Ishikawa (cell line): Measurements from ENCODE around the gene MGMT.

Experiments
- CEBPB ChIP-seq: IDR thresholded peaks from 2 replicates; pipeline ENCODE4 v1.6.1; 2012
- CREB1 ChIP-seq: IDR thresholded peaks from 2 replicates; pipeline ENCODE4 v1.6.1; 2012; ENCODE audit warnings: low read depth
- EGR1 ChIP-seq: IDR thresholded peaks from 2 replicates; pipeline ENCODE4 v1.6.1; 2012
- EP300 ChIP-seq: IDR thresholded peaks from 2 replicates; pipeline ENCODE4 v1.6.1; 2012; ENCODE audit warnings: borderline replicate concordance
- FOXM1 ChIP-seq: IDR thresholded peaks from 2 replicates; pipeline ENCODE4 v1.6.1; 2012; ENCODE audit warnings: low read depth, borderline replicate concordance
- NFIC ChIP-seq: IDR thresholded peaks from 2 replicates; pipeline ENCODE4 v1.6.1; 2012
- RAD21 ChIP-seq: IDR thresholded peaks from 2 replicates; pipeline ENCODE4 v1.6.1; 2012; ENCODE audit warnings: low read depth
- REST ChIP-seq: IDR thresholded peaks from 2 replicates; pipeline ENCODE4 v1.6.1; 2012; ENCODE audit warnings: low read depth, mild to moderate bottlenecking
- TAF1 ChIP-seq: IDR thresholded peaks from 2 replicates; pipeline ENCODE4 v1.6.1; 2012; ENCODE audit warnings: low read depth, mild to moderate bottlenecking
- TCF12 ChIP-seq: IDR thresholded peaks from 2 replicates; pipeline ENCODE4 v1.6.1; 2012; ENCODE audit warnings: low read depth
- TEAD4 ChIP-seq: IDR thresholded peaks from 2 replicates; pipeline ENCODE4 v1.6.1; 2012
- USF1 ChIP-seq: IDR thresholded peaks from 2 replicates; pipeline ENCODE4 v1.6.1; 2012
- YY1 ChIP-seq: IDR thresholded peaks from 2 replicates; pipeline ENCODE4 v1.6.1; 2012; ENCODE audit warnings: low read depth
- ZBTB7A ChIP-seq: IDR thresholded peaks from 2 replicates; pipeline ENCODE4 v1.6.1; 2012; ENCODE audit warnings: low read depth
- TF ChIP-seq, protein P1 (sequence below): IDR thresholded peaks from 2 replicates; pipeline ENCODE4 v1.6.1; 2012

Gene MGMT

GRCh38 chr10:129792141-129792540 lies 325.1 kb downstream of the MGMT start:
- TF ChIP-seq TAF1: no peak
- no peak for TF ChIP-seq USF1
- TF ChIP-seq NFIC: no peak
- TF ChIP-seq YY1: no peak
- TF ChIP-seq TEAD4: no peak
- no peak for TF ChIP-seq CREB1
- TF ChIP-seq CEBPB: no peak
- TF ChIP-seq RAD21: no peak
- TF ChIP-seq, protein P1, sequence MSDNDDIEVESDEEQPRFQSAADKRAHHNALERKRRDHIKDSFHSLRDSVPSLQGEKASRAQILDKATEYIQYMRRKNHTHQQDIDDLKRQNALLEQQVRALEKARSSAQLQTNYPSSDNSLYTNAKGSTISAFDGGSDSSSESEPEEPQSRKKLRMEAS: no peak
- TF ChIP-seq TCF12: no peak
- no peak for TF ChIP-seq EGR1
- TF ChIP-seq REST: no peak
- no peak for TF ChIP-seq FOXM1
- TF ChIP-seq ZBTB7A: no peak
- TF ChIP-seq EP300: no peak

DNA sequence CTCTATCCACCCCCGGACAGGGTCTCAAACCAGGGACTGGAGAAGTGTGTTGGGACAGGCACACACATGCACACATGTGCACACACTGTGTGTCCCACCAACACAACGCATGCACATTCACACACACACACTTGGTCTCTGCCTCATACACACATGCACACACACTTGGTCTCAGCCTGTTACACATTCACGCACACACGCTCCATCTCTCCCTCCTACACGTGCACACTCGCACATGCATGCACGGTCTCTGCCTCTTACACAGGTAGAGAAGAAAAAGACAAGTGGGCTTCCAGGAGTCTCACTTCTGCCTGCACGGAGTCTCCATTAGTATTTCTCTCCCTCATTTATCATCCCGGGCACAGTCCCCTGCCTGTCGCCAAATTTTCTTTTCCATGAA lies 325.8 kb downstream of the MGMT start:
- TF ChIP-seq RAD21 (no peak), TAF1 (no peak), CEBPB (no peak), FOXM1 (no peak), REST (no peak)
- TF ChIP-seq, protein P1: no peak

- no peak for TF ChIP-seq RAD21
- TF ChIP-seq TAF1: no peak
- no peak for TF ChIP-seq TEAD4
- no peak for TF ChIP-seq ZBTB7A
- no peak for TF ChIP-seq YY1
- TF ChIP-seq CREB1: no peak
- TF ChIP-seq USF1: no peak
- no peak for TF ChIP-seq REST
- TF ChIP-seq, protein P1: no peak
- no peak for TF ChIP-seq CEBPB
Observed at GRCh38 chr10:129793479-129793878, 326.4 kb downstream of the MGMT start.

DNA sequence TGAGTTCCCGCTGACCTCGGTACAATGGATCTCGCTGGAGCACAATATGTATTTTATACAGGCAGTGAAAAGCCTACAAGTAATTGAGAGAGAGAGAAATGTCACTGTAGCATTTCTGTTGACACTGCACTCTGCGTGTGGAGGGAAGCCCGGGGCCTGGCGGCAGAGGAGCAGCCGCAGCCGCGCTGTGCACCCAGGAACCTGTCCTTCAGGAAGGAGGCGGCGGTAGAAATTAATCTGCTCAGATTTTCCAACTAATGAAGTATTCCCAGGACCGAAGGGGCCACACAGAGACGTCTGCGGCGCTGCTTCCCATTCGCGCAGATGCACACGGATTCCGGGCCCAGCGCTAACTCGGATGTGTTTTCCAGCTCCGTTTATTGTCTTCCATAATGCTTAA lies 327.0 kb downstream of the MGMT start:
- TF ChIP-seq TEAD4 (no peak), EP300 (no peak), YY1 (no peak)

DNA sequence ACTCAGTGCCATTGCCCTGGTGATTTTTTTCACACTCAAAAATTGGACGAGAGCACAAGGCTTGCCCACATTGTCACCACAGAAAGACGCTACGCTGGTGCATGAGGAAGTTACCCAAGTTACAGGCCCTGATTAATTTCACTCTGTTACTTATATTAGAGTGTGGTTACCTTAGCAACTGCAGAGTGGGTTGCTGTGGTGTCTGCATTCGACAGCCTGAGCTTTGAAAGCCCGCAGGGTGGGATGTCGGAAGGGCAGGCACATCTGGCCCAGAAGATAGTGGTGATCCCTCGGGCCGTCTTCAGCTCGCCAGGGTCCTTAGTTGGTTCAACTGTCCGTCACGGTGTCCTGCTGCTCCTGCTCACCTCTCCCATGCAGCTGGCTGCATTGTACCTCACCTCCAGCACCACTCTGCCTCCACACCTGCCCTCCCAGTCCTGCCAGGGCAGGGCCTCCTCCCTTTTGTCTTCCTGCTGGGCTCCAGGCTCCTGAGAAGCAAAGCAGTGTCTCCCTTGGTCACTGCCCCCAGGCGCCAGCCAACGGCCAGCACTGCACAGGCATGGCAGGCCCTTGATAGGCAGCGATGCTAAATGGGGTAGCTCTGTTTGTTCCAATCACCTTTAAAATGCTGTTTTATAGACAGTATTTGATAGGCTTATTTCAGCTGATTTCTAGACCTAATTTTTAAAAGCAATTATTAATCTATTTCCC lies 329.8 kb downstream of the MGMT start:
- no peak for TF ChIP-seq TEAD4
- no peak for TF ChIP-seq EP300
- TF ChIP-seq TCF12: no peak
- TF ChIP-seq RAD21: no peak
- TF ChIP-seq TAF1: no peak
- no peak for TF ChIP-seq REST
- no peak for TF ChIP-seq FOXM1
